IPS DF 6.9 (cell line): ENCODE data around the gene DIPK1C.

Source experiments
- DNase-seq: peaks from one replicate; pipeline ENCODE4 v3.0.0-alpha.2; 2013; ENCODE audit warnings: low read depth, low spot score
- H3K27ac ChIP-seq: one replicate; pipeline ENCODE4 v1.5.1; 2013; ENCODE audit warnings: low read length, control low read depth
- H3K27me3 ChIP-seq: 2 replicates; pipeline ENCODE4 v1.6.1; 2013; ENCODE audit warnings: mild to moderate bottlenecking, low read length; ENCODE audit not compliant: control insufficient read depth, insufficient read depth
- H3K36me3 ChIP-seq: 2 replicates; pipeline ENCODE4 v1.6.1; 2013; ENCODE audit warnings: low read length; ENCODE audit not compliant: control insufficient read depth, insufficient read depth
- H3K4me1 ChIP-seq: 2 replicates; pipeline ENCODE4 v1.6.1; 2013; ENCODE audit warnings: low read length; ENCODE audit not compliant: control insufficient read depth, insufficient read depth
- H3K4me3 ChIP-seq: 2 replicates; pipeline ENCODE4 v1.5.1; 2013; ENCODE audit warnings: mild to moderate bottlenecking, low read length
- H3K9me3 ChIP-seq: 2 replicates; pipeline ENCODE4 v1.6.1; 2013; ENCODE audit warnings: low read length, inconsistent platforms; ENCODE audit not compliant: control insufficient read depth, insufficient read depth
- WGBS: extraction: QIAGEN DNeasy Blood & Tissue Kit; methylation state at CpG from one replicate; pipeline ENCODE4 v1.1.7; 2013; ENCODE audit warnings: mixed read lengths, missing lambda C conversion rate; ENCODE audit not compliant: insufficient read length, insufficient coverage; 5-methylcytosine and 5-hydroxymethylcytosine counted together

DIPK1C gene

DNA sequence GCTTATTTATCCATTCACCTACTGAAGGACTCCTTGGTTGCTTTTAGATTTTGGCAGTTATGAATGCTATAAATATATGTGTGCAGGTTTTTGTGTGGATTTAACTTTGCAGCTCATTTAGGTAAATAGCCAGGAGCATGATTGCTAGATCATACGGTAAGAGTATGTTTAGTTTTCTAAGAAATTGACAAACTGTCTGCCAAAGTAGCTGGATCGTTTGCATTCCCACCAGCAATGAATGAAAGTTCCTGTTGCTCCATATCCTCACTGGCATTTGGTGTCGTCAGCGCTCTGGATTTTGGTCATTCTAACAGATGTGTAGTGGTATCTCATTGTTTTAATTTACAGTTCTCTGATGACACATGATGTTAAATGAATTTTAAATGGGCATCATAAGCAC lies 8.7 kb upstream of the DIPK1C start:
- Histone ChIP-seq H3K9me3 (no peaks in the 10 kb centered on the region), H3K36me3 (no peaks in the 10 kb centered on the region), H3K27ac (no peak overlapping the region), H3K4me1 (no peaks in the 10 kb centered on the region), H3K27me3 (no peaks in the 10 kb centered on the region), H3K4me3 (no peak overlapping the region)
- DNase-seq: no peak
- WGBS: no CpG with 5 or more reads among the region's 4 CpGs

GRCh38 chr18:74463983-74464382 lies 6.9 kb upstream of the DIPK1C start:
- no peaks in the 10 kb centered on the region for H3K27me3 ChIP-seq
- H3K4me1 ChIP-seq: 0 out of 2 replicates have a peak, but pooled peaks cover 1% of the 10 kb centered on the region
- WGBS: no CpG with 5 or more reads among the region's 1 CpG

GRCh38 chr18:74463254-74463653 lies 6.1 kb upstream of the DIPK1C start:
- no peaks in the 10 kb centered on the region for H3K9me3 ChIP-seq
- no peaks in the 10 kb centered on the region for H3K36me3 ChIP-seq
- DNase-seq: no peak
- peaks cover 3% of the 10 kb centered on the region; the same call in 1 of the 2 replicates for H3K27me3 ChIP-seq
- WGBS: no CpG with 5 or more reads among the region's 8 CpGs
- no peak overlapping the region for H3K27ac ChIP-seq
- H3K4me3 ChIP-seq: no peak overlapping the region
- H3K4me1 ChIP-seq: 0 out of 2 replicates have a peak, but pooled peaks cover 1% of the 10 kb centered on the region

More at GRCh38 chr18:74463983-74464382, 6.9 kb upstream of the DIPK1C start:
- no peak for DNase-seq
- no peak overlapping the region for H3K27ac ChIP-seq
- no peaks in the 10 kb centered on the region for H3K9me3 ChIP-seq
- no peak overlapping the region for H3K4me3 ChIP-seq
- H3K36me3 ChIP-seq: no peaks in the 10 kb centered on the region

DNA sequence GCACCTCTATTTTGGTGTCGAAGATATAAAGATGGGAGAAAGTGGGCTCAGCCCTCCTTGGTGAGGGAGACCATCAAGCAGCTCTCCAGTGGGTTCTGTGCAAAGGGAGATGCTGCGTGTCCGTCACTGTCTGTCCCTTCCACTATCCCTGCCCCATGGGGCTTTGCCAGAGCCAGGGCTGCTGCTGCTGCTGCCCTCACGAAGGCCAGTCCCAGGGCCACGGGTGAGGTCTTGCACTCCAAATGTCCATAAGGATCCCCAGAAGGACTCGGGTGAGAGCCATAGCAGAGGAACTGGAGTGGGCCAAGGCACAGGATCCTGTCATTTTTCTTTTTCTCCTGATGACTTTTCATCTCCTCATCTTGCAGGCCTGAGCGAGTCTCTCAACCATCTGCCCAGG lies 3.7 kb upstream of the DIPK1C start:
- H3K4me3 ChIP-seq: no peak overlapping the region
- no peak for DNase-seq
- H3K36me3 ChIP-seq: no peaks in the 10 kb centered on the region; the same call in 1 of the 2 replicates
- no peaks in the 10 kb centered on the region for H3K9me3 ChIP-seq
- 0 out of 2 replicates have a peak, but pooled peaks cover 1% of the 10 kb centered on the region for H3K4me1 ChIP-seq
- no CpG with 5 or more reads among the region's 7 CpGs for WGBS
- H3K27ac ChIP-seq: no peak overlapping the region
- H3K27me3 ChIP-seq: peaks cover 21% of the 10 kb centered on the region

- no peaks in the 10 kb centered on the region; the same call in 1 of the 2 replicates for H3K36me3 ChIP-seq
- no CpG with 5 or more reads among the region's 7 CpGs for WGBS
- DNase-seq: no peak
- H3K9me3 ChIP-seq: no peaks in the 10 kb centered on the region
- H3K4me3 ChIP-seq: no peak overlapping the region
- H3K4me1 ChIP-seq: 0 out of 2 replicates have a peak, but pooled peaks cover 1% of the 10 kb centered on the region
- no peak overlapping the region for H3K27ac ChIP-seq
- H3K27me3 ChIP-seq: peaks cover 24% of the 10 kb centered on the region
These were observed 2.8 kb upstream of the DIPK1C start for GRCh38 chr18:74459889-74460288.

GRCh38 chr18:74457725-74458421 lies 765 bp upstream of the DIPK1C start:
- DNase-seq: no peak
- Histone ChIP-seq H3K27ac (no peak overlapping the region), H3K4me1 (0 out of 2 replicates have a peak, but pooled peaks cover 1% of the 10 kb centered on the region), H3K4me3 (no peak overlapping the region; the same call in 1 of the 2 replicates), H3K36me3 (no peaks in the 10 kb centered on the region; the same call in 1 of the 2 replicates), H3K27me3 (peaks cover 24% of the 10 kb centered on the region), H3K9me3 (no peaks in the 10 kb centered on the region)
- no CpG with 5 or more reads among the region's 34 CpGs for WGBS

DNA sequence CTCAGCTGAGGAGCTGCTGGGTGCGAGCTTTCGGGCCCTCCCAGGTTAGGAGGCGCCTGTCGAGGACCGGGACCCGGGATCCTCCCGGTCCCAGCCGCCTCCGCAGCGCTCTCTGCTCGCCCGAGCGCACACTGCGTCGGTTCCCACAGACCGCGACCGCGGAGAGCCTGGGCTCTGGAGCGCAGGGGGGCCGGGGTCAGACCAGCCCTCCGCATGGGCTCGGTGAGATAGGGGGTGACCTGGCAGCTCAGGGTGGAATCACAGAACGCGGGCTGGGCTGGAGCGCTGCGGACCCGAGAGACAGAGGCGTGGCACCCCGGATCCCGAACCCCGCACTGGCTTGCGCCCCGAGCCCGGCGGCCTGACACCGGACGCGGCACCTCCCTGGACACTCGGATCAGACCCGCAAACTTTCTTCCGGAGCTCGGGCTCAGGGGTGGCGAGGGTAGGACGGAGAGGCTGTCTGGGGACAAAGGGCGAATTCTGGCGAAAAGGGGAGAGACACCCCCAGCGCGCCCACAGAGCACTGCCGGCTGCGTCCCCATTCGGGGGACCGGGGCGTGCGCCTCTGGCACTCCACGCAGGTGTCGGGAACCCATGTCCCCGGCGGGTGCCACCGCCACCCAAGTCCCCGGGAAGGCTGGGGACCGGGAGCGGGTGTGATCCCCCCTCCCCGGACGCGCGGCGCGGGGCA lies 612 bp downstream of the DIPK1C start:
- no peaks in the 10 kb centered on the region; the same call in 1 of the 2 replicates for H3K36me3 ChIP-seq
- no peak overlapping the region for H3K27ac ChIP-seq
- 0 out of 2 replicates have a peak, but pooled peaks cover 1% of the 10 kb centered on the region for H3K4me1 ChIP-seq
- no peaks in the 10 kb centered on the region for H3K9me3 ChIP-seq
- peaks cover 24% of the 10 kb centered on the region for H3K27me3 ChIP-seq
- WGBS: no CpG with 5 or more reads among the region's 69 CpGs
- DNase-seq: no peak
- H3K4me3 ChIP-seq: peak overlapping the region; percentile 69

GRCh38 chr18:74456017-74456348 lies 1.1 kb downstream of the DIPK1C start:
- Histone ChIP-seq H3K4me3 (peak overlapping the region; percentile 69; the same call in 1 of the 2 replicates), H3K27ac (no peak overlapping the region), H3K9me3 (no peaks in the 10 kb centered on the region), H3K27me3 (peaks cover 24% of the 10 kb centered on the region), H3K36me3 (no peaks in the 10 kb centered on the region; the same call in 1 of the 2 replicates), H3K4me1 (0 out of 2 replicates have a peak, but pooled peaks cover 1% of the 10 kb centered on the region)
- WGBS: no CpG with 5 or more reads among the region's 7 CpGs
- DNase-seq: no peak

DNA sequence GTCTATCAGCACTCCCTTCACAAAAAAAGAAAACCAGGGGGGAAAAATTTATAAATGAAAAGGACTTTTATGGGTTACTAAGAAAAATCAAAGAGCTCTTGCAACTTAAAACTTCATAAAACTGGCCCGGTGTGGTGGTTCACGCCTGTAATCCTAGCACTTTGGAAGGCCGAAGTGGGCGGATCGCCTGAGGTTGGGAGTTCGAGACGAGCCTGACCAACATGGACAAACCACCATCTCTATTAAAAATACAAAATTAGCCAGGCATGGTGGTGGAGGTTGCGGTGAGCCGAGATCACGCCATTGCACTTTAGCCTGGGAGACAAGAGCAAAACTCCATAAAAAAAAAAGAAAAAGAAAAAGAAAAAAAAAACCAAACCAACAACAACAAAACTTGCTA lies 1.7 kb downstream of the DIPK1C start:
- Histone ChIP-seq H3K9me3 (no peaks in the 10 kb centered on the region), H3K27ac (no peak overlapping the region), H3K4me3 (no peak overlapping the region), H3K36me3 (no peaks in the 10 kb centered on the region; the same call in 1 of the 2 replicates), H3K27me3 (peaks cover 24% of the 10 kb centered on the region), H3K4me1 (0 out of 2 replicates have a peak, but pooled peaks cover 1% of the 10 kb centered on the region)
- no CpG with 5 or more reads among the region's 10 CpGs for WGBS
- no peak for DNase-seq

DNA sequence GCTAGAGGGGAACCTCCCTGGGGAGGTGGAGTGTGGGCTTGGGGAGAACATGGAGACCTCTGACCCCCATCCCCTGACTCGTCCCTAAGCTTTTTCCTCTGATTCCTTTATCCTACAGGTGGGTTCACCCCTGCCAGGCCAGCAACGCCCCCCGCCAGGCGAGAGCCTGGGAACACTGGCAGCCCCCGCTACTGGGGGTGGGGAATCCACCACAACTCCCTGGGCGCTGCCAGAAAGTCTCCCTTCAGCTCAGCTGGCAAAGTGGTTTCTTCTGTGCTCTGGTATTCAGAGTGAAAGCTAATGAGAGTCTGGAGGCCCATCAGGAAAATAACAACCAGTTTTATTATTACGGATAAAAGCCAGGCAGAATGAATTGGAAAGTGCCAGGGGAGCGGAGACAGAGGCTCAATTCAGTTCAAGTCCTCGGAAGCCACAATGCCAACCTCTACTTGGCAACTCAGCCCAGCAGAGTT lies 2.8 kb downstream of the DIPK1C start:
- no peak for DNase-seq
- Histone ChIP-seq H3K36me3 (no peaks in the 10 kb centered on the region; the same call in 1 of the 2 replicates), H3K27ac (no peak overlapping the region), H3K4me1 (no peaks in the 10 kb centered on the region), H3K9me3 (no peaks in the 10 kb centered on the region), H3K4me3 (no peak overlapping the region), H3K27me3 (peaks cover 24% of the 10 kb centered on the region)
- WGBS: no CpG with 5 or more reads among the region's 9 CpGs
